ENCODE data around the gene TMOD3. TPM values are rescaled to one million over a fixed set of nuclear protein-coding genes. Genes with fewer than 3 reads are reported as not detected.

The TMOD3 gene
- total and polyA plus RNA-seq, 2 of the 8 experiments (the other 6 are each of a cell fraction or from before 2014, with no cell fraction given), result 3.9 to 29.0 TPM

DNA sequence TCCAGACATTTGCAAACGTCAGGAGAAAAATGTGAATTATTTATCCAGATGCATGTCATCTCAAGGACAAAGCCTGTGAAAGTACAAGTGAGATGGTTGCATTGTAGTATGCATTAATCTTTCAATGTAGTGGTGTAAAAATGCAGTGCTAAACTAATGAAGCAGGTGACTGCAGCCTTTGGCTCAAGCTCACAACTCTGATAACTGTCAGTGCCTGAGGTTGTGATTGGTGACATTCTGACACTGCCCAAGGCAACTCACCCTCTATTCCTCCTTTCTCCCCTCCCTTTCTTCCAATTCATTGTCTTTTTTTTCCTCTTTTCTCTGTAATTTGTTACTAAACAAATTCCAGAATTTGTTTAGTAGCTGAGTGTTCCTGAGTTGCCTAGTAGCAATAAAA lies 20.0 kb upstream of the TMOD3 start:
- Histone ChIP-seq H3K23me2 (ENCODE audit: low read depth, low read length) (no peaks in the 10 kb centered on the region), H3K4ac (replicated peaks; ENCODE audit: insufficient read length, low read depth, low read length) (no peak overlapping the region), H2AK5ac (ENCODE audit: low read depth, low read length) (no peak overlapping the region), H3K4me1 (replicated peaks in 1 of 4; ENCODE audit: control insufficient read depth in 3 of 4, insufficient read depth in 4 of 4, low read length in 3 of 4) (no peaks in the 10 kb centered on the region; a peak in 1 of 7 replicates), H3K23ac (ENCODE audit: insufficient read length) (no peak overlapping the region), H3K4me2 (ENCODE audit: insufficient read depth in 1 of 2, low read depth in 2 of 2, low read length in 2 of 2) (no peak overlapping the region), H3K14ac (ENCODE audit: insufficient read length) (no peak overlapping the region), H3K18ac (ENCODE audit: extremely low read depth, low read length) (no peak overlapping the region), H3K27me3 (replicated peaks in 1 of 4; ENCODE audit: control insufficient read depth in 3 of 4, extremely low read depth in 1 of 4, insufficient read depth in 3 of 4, low read length in 3 of 4) (no peaks in the 10 kb centered on the region), H3K79me2 (ENCODE audit: control insufficient read depth in 1 of 2, insufficient read depth in 2 of 2, low read length in 2 of 2) (no peaks in the 10 kb centered on the region), H2BK5ac (ENCODE audit: low read depth, low read length) (no peak overlapping the region), H3K9me3 (ENCODE audit: insufficient read depth in 2 of 2, low read depth in 1 of 2, low read length in 1 of 2) (no peaks in the 10 kb centered on the region), H2BK15ac (ENCODE audit: low read length) (no peak overlapping the region), H4K20me1 (replicated peaks in 1 of 2; ENCODE audit: control insufficient read depth in 1 of 2, insufficient read depth in 2 of 2, low read length in 2 of 2) (no peaks in the 10 kb centered on the region), H3K56ac (replicated peaks; ENCODE audit: insufficient read length, low read depth, low read length) (no peak overlapping the region), H4K91ac (replicated peaks; ENCODE audit: insufficient read length, low read length) (no peak overlapping the region), H3K36me3 (ENCODE audit: control insufficient read depth in 2 of 4, insufficient read depth in 4 of 4, low read length in 3 of 4) (no peaks in the 10 kb centered on the region), H2BK20ac (ENCODE audit: low read length) (no peak overlapping the region), H3K4me3 (ENCODE audit: extremely low read depth in 1 of 4, insufficient read depth in 2 of 4, low read depth in 3 of 4, low read length in 4 of 4) (no peak overlapping the region), H3K79me1 (ENCODE audit: low read depth, low read length) (no peaks in the 10 kb centered on the region), H3K27ac (ENCODE audit: low read depth, low read length) (no peak overlapping the region), H2BK12ac (ENCODE audit: low read depth, low read length) (no peak overlapping the region), H3K9ac (replicated peaks in 1 of 4; ENCODE audit: extremely low read depth in 1 of 4, low read depth in 3 of 4, low read length in 3 of 4) (no peak overlapping the region), H4K8ac (ENCODE audit: extremely low read depth, insufficient read depth, low read length) (no peak overlapping the region), H2BK120ac (replicated peaks; ENCODE audit: low read depth, low read length) (no peak overlapping the region), H2AFZ (ENCODE audit: low read length) (no peak overlapping the region), H4K5ac (ENCODE audit: insufficient read length, low read depth, low read length) (no peak overlapping the region)
- DNase-seq (ENCODE audit: low read depth in 1 of 2, low spot score in 2 of 2), result no peak
- TF ChIP-seq, protein P1, sequence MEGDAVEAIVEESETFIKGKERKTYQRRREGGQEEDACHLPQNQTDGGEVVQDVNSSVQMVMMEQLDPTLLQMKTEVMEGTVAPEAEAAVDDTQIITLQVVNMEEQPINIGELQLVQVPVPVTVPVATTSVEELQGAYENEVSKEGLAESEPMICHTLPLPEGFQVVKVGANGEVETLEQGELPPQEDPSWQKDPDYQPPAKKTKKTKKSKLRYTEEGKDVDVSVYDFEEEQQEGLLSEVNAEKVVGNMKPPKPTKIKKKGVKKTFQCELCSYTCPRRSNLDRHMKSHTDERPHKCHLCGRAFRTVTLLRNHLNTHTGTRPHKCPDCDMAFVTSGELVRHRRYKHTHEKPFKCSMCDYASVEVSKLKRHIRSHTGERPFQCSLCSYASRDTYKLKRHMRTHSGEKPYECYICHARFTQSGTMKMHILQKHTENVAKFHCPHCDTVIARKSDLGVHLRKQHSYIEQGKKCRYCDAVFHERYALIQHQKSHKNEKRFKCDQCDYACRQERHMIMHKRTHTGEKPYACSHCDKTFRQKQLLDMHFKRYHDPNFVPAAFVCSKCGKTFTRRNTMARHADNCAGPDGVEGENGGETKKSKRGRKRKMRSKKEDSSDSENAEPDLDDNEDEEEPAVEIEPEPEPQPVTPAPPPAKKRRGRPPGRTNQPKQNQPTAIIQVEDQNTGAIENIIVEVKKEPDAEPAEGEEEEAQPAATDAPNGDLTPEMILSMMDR (IDR thresholded peaks at IDR 0.05; ENCODE audit: control extremely low read depth in 1 of 3, insufficient read depth in 1 of 3, low read depth in 1 of 3, low read length in 3 of 3), result no peak
- TF ChIP-seq RXRA (IDR thresholded peaks at IDR 0.05; ENCODE audit: insufficient read depth, low read depth, low read length) (no peak), SUZ12 (IDR thresholded peaks at IDR 0.05; ENCODE audit: low read length) (no peak), SIX5 (IDR thresholded peaks at IDR 0.05; ENCODE audit: low read depth, low read length) (no peak), POLR2A (IDR thresholded peaks at IDR 0.05; ENCODE audit: control extremely low read depth in 1 of 2, low read depth in 2 of 2, low read length in 2 of 2) (no peak)
- ChIA-PET POLR2A (ENCODE audit: partially characterized antibody) (no interaction called here), CTCF (ENCODE audit: partially characterized antibody) (interaction anchor here (1.3 kb wide), 1 partner anchor 78 kb away, joined by 3 read pairs; no protein-coding TSS in a partner anchor)
- FAIRE-seq, result no peak
- 85% methylated on average over 1 of the region's 1 CpG; no CpG with 5 or more reads in 1 of the 2 experiments for WGBS, 2 experiments (ENCODE audit: extremely low coverage in 1 of 2, insufficient coverage in 1 of 2, insufficient read length in 1 of 2, insufficient replicate concordance in 2 of 2, low coverage in 1 of 2, low lambda C conversion rate in 2 of 2, missing lambda C conversion rate in 1 of 2)
